HG02884 (cell line): ENCODE data around the gene FBLN2.

ENCODE experiments used
- ATAC-seq: cut with Tn5 transposase; IDR thresholded peaks from one replicate; pipeline ENCODE4 v1.9.1; 2021; ENCODE audit warnings: mild to moderate bottlenecking, moderate library complexity; ENCODE audit not compliant: unreplicated experiment

Gene FBLN2

DNA sequence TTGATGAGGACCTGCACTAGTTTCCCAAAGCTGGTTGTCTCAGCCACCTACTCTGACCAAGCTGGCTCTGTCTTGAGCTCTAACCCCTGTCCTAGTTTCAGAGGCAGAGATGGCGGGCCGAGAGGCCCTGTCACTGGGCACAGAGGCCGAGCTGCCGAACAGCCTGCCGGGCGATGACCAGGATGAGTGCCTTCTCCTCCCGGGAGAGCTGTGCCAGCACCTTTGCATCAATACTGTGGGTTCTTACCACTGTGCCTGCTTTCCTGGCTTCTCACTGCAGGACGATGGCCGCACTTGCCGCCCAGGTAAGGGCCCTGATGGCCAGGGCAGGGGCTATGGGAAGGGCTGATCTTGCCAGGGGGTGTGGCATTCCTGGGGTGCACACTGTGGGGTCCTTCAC lies 69.1 kb downstream of the FBLN2 start:
- ATAC-seq: no peak

DNA sequence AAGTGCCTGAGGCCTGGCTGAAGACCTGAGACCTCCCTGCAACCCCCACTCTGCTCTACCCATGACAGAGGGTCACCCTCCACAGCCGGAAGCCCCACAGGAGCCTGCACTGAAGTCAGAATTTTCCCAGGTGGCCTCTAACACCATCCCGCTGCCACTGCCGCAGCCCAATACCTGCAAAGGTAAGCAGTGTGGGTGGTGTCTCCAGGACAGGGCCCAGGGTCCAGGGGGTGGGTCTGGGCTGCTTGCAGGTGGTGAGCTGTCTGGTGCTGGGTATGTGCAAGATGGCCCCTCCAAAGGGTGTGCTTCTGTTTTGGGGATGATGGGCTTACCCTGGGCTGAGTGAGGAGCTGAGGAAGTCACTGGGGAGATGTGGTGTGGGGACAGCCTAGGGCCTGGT lies 69.9 kb downstream of the FBLN2 start:
- ATAC-seq: no peak

DNA sequence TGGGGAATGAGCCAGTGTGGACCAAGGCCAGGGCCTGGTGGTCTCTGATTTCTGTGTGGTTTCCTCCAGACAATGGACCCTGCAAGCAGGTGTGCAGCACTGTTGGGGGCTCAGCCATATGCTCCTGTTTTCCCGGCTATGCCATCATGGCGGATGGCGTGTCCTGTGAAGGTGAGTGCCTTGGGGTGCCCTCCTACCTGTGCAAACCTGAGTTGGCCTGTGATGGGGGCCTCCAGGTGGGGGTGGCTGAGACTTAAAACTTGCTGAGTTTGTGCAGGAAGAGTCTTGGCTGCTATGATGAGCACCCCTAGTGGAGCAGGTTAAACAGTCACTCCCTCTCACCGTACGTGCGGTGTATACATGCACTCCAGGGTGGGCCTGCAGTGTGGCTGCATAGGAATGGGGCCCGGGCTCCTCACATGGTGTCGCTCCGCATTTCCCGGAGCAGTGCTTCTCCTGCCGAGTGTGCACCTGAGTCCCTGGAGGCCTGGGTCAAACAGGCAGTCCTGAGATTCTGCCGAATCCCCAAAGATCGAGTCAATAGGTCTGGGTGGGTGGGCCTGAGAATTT lies 70.8 kb downstream of the FBLN2 start:
- no peak for ATAC-seq

DNA sequence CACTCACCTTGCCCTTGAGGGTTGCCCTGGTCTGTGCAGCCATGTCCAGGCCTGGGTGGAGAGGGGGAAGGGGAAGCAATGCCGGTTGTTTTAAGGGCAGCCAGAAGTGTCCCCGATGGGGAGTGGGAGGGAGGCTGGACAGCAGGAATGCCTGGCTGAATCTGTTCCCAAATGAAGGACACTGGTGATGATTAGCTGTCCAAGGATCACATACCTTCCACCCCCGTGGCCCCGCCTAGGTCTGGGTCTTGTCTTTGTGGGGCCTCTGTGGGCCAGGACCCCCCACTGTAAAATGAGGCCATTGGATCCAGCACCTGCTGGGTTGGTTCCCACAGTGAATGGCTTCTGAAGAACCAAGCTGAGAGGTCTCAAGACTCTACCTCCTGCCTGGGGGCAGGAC lies 71.4 kb downstream of the FBLN2 start:
- no peak for ATAC-seq

- no peak for ATAC-seq
Measured at GRCh38 chr3:13620776-13621365, 71.9 kb downstream of the FBLN2 start.

DNA sequence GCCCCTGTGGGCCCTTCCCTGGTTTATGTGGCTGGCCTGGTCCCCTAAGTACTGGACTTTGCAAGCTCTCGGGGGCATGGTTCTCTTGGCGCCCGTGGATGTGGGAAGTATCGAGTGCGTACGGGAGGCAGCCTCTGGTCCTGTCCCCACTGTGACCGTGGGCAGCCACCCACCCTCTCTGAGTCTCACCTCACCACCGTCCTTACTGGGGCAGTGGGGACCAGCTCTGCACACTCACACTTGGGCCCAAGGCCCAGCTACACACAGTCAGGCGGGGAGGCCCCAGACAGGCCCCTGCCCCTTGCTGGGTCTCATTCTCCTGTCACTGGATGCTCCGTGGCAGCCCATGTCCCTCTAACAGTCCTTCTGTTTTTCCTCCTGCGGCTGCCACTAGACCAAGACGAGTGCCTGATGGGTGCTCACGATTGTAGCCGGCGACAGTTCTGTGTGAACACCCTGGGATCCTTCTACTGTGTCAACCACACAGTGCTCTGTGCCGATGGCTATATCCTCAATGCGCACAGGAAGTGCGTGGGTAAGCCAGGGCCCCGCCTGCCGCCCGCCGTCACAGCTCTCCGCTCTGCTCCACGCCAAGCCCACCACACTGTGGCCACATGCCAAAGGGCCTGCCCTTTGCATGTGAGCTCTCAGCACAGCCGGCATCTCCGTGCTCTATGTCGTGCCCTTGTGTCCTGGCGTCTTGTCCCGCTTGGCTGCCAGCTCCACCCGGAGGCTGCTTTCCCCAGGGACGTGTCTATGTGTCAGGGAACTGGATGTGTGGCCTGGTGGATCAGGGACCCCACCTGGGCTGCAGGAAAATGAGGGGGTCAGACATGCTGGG lies 72.7 kb downstream of the FBLN2 start:
- ATAC-seq: no peak

GRCh38 chr3:13622356-13622755 lies 73.4 kb downstream of the FBLN2 start:
- no peak for ATAC-seq

DNA sequence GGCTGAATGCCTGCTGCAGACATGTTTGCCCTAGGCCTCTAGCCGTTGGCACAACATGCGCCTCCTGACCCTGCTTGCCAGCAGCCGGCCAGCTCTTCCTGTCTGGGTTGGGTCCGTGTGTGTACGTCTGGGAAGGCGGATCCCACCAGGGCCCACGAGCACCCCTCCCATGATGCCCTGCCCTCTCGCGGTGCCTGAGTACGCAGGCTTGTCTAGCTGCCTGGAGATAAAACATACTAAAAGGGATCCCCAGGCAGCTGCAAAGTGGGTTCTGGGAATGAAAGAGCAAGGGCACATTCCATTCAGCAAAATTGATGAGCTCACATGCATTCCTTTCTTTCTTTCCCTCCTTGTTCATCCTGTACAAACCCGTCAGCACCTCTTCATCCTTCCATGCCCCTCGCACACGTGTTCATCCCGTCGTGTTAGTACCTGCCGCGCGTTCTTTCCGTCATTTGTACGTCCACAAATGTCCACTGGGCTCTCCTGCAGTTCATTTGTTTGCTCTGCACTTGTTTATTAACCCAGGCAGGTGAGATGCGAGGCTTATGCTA lies 74.3 kb downstream of the FBLN2 start:
- no peak for ATAC-seq

- no peak for ATAC-seq
Measured at GRCh38 chr3:13624021-13624420, 75.1 kb downstream of the FBLN2 start.

GRCh38 chr3:13624671-13625125 lies 75.8 kb downstream of the FBLN2 start:
- ATAC-seq: no peak

DNA sequence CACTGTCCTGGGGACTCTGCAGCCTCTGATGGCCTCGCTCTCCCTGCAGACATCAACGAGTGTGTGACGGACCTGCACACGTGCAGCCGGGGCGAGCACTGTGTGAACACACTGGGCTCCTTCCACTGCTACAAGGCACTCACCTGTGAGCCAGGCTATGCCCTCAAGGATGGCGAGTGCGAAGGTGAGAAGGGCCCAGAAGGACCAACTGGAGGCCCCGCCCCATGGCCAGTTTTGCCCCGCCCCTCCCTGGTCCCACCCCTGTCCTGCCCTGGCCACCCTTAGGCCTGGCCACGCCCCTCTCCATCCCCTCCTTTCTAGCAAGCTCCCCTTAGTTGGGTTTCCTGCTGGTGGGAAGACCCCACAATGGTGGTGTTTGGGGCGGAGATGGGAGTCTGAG lies 77.5 kb downstream of the FBLN2 start:
- ATAC-seq: no peak

DNA sequence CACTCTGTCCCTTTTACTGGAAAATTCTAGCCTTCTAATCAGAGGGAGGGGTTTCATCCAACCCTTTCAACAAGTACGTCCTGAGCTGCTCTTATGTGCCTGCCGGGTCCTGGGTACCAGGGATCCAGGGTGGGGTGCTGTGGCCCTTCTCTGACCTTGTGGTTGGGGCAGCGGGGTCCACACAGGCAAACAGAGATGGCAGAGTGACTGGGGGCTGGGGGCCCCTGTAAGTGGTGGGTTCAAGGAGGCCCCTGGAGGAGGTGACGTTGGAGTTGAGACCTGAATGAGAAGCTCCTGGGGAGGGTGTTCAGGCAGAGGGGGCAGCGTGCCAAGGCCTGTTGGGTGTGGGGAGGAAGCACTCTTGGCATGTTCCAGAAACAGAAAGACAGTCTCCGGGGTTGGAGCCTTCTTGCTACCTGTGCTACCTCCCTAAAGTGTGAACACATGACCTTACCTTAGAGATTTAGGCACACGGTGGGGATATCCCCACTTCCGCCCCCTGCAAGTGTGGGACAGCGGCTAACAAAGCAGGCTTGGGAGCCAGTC lies 78.1 kb downstream of the FBLN2 start:
- no peak for ATAC-seq

GRCh38 chr3:13627681-13628080 lies 78.8 kb downstream of the FBLN2 start:
- no peak for ATAC-seq

DNA sequence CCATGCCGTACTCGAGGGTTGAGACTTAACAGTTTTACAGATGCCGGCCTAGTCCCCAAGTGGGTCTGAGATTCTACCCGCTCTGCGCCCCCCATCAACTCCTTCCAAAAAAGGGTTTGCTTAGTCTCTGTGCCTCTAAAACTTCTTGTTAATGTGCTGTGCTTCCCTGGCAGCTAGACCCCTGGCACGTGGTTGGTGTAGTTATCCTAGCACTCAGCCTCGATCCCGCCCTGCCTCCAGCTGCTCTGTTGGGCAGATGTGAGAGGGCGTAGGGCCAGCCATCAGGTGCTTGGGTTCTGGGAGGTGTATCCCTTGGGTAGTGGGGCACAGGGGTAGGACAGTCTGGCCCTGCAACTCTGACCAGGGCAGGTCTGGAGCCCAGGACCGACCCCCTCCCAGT lies 79.5 kb downstream of the FBLN2 start:
- ATAC-seq: no peak

GRCh38 chr3:13628841-13629551 lies 80.1 kb downstream of the FBLN2 start:
- ATAC-seq: no peak

DNA sequence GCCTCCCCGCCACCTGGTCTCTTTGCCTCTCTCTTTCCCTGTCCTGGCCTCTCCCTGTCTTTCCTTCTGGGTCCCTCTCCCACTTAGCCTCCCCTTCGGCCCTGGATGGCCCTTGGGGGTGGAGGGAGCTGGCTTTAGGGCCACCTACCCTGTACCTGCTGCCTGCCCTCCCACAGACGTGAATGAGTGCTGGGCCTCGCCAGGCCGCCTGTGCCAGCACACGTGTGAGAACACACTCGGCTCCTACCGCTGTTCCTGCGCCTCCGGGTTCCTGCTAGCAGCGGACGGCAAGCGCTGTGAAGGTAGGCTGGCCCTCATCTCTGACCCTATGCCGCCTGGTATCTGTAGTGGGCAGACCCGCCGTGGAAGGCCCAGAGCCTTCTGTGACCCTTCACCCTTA lies 80.7 kb downstream of the FBLN2 start:
- ATAC-seq: no peak

GRCh38 chr3:13631256-13631655 lies 82.3 kb downstream of the FBLN2 start:
- no peak for ATAC-seq

DNA sequence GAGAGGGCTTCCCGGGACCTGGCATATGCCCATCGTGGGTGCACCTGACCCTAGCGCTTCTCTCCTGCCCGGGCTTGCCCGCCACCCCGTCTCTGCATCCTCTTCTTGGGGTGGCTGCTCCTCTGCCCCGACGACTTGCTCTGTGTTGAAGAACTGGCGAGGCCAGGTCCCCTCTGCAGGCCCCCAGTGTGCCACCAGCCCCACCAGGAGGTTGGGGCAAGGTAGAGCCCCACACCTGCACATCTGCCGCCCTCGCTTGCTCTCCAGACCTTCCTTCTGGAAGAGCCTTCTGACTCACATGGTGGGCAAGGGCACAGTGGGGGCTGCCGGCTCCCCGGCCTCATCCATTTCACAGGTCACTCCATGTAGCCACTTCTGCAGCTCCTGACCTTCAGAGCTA lies 84.3 kb downstream of the FBLN2 start:
- ATAC-seq: no peak

DNA sequence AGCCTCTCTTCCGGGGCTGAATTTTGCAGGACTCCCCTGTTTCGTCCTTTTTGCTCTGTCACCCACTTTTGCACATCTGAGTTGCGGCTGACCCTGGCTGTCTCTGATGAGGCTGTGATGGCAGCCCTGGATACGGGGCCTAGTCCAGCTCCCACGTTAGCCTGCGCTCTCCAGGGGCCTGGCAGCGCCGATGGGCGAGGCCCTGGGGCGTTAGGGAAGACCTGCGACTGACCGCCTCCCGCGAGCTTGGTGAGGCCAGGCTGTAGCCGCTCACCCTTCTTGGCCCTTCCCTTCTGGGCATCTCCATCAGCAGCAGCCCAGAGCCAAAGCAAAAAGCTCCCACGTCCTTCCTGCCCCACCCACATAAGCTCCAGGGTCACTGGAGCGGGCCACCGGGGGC lies 85.2 kb downstream of the FBLN2 start:
- ATAC-seq: no peak

GRCh38 chr3:13634615-13635014 lies 85.7 kb downstream of the FBLN2 start:
- ATAC-seq: no peak

GRCh38 chr3:13636186-13636585 lies 87.3 kb downstream of the FBLN2 start:
- no peak for ATAC-seq
